ELF-1 (cell line): Measurements from ENCODE around the gene CDH13.

Experiments used
- DNase-seq: peaks from one replicate; pipeline ENCODE4 v3.0.0-alpha.2; 2016; ENCODE audit warnings: low read depth, low spot score

Gene CDH13

DNA sequence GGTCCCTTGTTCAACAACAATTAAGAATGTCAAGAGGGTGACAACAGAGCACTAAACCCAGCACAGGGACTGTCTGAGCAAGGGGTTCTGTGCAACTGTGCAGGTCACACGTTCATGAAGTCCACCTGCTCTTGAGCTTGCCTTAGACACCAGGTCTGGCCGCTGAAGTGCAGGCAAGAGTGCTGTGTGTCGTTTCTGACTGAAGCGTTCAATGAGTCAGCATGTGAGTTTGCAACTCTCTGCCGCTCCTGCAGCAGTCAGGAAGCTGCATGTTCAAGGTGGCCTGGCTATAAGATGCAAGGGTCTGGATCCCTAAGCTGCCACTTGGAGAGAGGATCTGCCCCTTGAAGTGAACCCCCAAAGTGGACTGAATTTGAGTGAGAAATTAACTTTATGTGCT lies 848.3 kb downstream of the CDH13 start:
- no peak for DNase-seq

DNA sequence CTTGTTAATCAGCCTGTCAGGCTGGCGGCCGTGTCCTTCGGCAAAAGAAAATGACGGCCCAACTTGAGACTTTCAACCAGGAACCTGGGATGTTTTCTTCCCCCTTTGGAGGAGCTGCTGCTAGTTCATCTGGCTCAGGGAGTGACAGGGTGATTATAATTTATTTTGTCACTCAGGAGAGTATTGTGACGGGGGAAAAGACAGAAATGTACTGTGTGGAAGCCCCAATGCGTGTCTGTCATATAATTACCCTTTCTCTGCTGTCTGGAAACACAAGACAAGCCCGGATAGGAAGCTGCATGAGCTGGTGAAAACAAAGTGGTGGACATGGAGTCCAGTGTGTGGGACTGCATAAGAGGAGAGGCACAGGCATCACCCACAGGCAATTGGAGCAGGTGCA lies 854.8 kb downstream of the CDH13 start:
- no peak for DNase-seq

DNA sequence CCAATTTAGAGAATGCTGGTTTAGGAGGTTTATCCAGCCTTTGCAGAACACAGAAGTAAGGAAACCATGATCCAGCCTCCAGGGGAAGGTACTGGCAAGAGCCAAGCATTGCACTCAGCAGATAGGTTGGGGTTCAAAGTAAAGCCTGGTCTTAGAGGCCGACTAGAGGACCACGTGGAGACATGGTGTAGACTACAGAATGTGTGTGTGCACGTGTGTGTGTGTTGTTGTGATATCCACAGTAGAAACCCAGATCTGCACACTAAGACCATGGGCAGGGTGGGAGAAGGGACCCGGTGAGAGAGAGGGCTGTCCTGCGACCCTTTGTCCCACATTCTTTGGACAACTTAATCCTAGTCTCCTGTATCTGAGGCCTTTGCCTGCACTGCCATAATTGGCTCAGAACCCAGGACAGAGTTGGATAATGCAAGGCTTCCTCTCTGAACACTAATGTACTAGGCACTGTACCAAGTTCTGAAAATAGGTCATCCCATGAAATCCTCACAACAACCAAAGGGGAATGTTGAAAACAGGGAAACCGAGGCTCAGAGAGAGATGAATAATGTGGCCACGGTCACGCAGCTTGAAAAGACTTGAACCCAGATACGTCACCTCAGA lies 855.9 kb downstream of the CDH13 start:
- no peak for DNase-seq

DNA sequence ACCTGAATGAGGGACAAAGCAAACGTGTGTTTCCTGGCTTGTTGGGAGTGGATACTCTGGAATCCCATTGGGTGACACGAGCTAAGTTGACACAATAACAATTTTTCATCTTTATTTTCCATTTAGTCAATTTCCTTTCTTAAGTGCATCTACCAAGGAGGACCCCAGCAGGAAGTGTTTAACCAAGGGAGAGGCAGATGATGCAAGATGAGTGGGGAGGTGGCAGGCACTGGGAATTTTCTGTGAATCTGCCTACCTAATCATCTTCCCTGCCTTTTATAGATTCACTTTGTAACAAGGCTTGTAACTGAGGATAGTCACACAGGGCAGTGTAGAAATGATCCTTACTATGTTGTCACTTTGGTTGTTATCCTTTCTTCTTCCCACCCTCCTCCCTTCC lies 863.3 kb downstream of the CDH13 start:
- no peak for DNase-seq

DNA sequence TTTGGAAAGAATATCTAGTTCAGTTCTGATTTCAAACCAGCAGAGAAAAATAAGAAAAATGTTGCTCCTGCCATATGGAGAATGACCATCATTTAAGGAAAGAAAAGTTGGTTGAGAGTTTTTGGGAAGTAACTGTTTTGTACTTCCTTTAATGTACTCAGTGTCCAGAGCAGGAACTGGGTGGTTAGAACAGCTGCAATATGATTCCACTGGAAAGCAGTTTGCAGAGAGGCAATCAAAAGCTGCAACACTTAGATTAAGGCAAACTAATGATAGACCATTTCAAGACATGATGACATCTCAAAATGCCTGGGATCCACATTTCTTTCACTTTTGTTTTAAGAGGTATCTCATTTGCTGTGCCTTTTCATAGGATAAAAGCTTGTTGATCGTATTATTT lies 867.7 kb downstream of the CDH13 start:
- DNase-seq: no peak

DNA sequence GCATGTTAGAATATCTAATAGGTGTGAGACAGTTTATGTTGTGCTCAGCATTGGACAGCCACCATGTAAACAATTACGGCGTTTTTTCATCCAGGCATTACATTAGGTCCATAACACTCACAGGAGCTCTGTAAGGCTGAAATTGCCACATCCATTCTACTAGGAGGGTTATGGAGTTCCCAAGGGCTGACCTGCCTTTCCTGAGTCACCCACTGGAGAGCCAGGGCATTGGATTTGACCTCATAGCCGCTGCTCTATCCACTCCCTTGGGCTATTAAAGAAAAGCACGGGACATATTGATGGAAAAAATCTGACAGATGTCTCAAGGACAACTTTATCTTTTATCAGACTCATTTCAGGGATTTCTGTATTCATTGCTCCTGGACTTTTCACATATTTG lies 874.7 kb downstream of the CDH13 start:
- no peak for DNase-seq

DNA sequence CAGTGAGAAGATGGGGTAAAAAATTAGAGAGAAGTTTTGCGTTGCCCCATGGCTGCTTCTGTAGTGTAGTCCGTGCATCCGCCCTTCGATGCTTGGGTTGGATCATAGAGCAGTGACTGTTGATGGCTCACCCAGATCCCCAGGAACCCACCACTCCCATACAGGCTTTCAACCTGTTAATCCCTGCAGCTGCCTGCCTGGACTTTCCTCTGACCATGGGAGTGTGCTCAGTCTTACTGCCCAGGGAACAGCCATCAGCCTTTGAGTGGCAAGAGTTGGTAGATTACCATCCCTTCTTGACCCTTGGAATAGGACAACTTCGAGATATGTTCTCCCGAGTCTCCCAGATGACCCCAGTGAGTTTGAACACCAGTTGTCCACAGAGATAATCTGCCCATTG lies 881.5 kb downstream of the CDH13 start:
- DNase-seq: no peak

DNA sequence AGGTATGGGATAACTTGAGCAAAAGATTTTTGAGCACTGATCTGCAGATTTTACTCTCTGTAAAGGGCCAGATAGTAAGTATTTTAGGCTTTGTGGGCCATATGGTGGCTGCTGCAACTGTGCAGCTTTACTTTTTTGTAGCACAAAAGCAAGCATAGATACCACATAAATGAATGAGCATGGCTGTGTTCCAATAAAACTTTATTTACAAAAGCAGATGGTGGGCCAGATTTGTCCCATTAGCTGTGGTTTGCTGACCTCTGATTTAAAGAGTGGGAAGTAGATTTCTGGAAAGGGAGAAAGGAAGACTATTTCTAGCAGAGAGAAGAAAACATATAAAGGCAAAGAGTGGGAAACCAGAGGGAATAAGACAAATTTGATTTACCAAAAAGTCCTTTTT lies 882.5 kb downstream of the CDH13 start:
- DNase-seq: no peak

DNA sequence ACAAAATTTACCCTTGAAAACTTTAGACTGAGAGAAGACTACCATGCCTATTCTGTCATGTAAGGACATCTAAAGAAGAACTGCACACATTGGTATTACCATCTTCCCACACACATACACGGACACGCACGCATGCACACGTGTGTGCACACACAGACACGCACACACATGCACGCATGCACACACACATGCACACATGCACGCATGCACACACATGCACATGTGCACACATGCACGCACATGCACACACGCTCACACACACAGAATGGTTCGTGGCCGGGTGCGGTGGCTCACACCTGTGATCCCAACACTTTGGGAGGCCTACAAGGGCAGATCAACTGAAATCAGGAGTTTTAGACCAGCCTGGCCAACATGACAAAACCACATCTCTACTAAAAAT lies 884.1 kb downstream of the CDH13 start:
- DNase-seq: no peak

DNA sequence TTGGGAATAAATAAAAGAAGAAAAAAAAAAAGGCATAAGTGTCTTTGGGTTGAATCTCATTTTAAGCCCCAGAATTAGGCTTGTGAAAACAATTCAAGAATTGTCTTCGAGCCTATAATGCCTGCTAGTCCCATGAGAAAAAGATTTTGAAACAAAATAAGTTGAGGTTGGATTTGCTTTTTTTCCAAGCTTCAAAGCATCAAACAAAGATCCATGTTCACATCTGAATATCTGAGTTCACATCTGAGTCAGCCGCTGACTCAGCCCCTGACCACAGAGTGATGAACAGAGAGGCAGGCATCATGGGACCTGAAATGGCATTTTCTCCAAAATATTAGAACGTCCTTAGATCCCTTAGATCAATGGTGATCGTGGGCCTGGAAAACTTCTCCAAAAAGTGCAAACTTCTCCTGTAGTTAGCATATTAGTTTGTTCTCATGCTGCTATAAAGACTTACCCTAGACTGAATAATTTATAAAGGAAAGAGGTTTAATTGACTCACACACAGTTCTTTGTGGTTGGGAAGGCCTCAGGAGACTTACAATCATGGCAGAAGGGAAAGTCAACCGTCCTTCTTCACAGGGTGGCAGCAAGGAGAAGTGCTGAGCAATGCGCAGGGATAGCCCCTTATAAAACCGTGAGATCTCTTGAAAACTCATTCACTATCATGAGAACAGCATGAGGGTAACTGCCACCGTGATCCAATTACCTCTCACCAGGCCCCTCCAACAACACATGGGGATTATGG lies 886.4 kb downstream of the CDH13 start:
- DNase-seq: no peak

DNA sequence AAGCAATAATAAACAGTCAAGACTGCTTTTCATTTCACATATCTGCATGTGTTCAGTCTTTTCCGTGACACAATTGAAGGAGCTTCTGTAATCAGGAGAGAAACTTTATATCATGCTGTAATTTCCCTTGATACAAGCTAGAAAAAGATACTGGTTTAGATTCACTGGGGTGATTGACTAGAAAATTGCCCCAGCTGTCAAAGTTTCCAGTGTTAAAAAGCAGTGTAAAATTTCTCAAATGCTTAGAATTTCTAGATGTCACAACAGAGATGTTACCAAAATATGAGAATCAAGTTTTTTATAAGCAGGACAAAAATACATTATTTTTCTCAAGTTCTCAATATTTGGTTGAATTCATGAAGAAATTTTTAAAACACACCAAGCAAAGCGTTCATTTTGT lies 888.6 kb downstream of the CDH13 start:
- DNase-seq: no peak

DNA sequence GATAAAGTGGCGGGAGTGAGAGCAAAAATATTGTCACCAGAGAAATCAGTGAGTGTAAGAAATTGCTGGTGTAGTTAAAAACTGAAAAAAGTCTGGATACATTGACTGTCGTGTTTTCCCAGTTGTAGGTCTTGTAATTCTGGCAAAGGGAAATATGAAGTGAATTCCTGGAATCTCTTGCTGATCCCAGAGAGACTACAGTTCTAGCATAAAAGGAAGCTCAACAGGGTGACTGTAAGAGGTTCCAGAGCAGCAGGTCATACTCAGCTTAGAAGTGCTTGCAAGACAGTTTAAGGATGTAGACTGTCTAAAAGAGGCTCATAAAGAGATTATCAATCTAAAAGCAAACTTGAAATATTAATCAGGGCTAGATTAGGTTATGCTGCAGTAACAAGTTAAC lies 890.2 kb downstream of the CDH13 start:
- DNase-seq: no peak

DNA sequence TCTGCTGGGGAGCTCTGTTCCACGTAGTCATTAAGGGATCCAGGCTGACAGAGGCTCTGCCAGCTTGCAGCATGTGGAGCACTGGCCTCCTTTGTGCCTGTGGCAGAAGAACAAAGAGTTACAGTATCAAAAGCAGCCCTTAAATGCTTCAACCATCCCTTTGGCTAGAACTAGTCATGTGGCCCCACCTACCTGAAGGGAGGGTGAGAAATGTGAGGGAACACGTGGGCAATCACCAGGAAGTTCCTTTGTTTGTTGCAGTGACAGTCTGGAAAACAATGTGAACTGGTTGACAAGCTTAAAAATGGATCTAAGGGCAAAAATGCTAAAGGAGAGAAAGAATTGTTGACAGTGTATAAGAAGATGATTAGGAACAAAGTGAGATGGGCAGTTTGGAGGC lies 890.6 kb downstream of the CDH13 start:
- DNase-seq: no peak

DNA sequence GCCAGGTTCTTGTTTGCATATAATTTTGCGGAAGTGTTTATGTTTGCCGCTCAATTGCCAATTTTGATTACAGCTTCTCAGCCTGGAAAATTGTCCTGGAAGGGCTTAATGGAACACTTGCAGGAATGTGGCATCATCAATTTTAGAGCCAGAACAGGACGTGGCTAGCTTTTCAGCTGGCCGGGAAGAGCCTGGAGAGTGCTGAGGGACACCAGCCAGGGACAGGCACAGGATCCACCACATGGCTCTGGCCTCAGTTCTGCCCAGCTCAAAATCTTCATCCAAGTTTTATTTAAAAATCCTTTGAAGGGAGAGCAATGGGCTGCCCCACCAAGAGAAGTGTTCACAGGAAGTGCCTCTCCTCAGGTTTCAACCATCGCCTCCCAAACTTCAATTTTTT lies 893.8 kb downstream of the CDH13 start:
- no peak for DNase-seq

DNA sequence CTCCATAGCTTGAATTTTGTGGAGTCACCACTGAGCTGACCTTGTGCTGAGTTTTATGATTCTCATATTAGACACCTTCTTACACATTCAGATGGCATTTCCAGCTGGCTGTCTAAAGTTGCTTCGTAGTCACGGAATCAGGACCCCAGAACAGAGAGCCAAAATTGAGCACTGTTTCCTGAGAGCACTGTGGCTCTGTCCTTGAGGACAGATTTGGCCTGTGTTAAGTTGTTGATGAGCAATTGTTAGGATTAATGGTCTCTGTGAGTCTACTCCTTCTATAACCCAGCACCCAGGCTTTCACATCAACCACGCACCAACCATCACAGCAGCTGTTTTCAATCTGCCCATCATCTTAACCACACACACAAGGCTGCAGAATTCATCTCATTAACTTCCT lies 903.5 kb downstream of the CDH13 start:
- no peak for DNase-seq

DNA sequence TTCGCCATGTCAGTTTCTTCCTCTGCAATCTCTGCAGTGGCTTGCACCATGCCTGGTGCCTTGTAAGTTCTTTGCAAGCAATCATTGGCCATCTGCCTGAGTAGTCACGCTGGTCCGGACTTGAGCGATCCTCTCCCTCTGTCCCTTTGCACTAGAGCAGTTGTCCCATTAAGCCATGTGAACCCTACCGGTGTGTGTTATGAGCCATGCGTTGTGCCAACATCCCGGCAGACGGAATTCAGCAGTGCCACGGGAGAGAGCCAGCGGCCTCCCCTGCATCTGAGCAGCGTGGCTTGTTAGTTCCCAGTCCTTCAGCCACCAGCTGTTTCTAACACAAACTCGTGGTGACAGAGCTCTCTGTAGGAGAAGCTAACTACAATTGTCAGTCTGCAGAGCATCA lies 905.9 kb downstream of the CDH13 start:
- DNase-seq: no peak

DNA sequence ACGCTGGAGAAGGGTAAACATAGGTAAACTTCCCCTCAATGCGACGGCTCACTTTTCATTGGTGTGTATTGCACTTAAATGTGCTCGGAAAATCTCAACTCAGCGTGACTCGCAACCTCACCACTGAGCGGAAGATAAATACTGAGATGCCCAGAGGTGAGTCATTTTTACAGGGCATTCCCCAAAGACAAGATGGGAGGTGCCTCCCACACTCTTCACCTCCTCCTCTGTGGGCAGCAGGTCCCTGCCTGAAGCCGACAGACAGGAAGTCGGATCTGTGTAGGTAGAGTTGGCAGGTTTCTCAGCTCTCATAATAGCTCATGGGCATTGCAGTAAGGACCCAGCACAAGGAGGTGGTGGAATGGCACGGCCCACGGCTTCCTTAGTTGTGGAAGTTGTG lies 906.4 kb downstream of the CDH13 start:
- no peak for DNase-seq

DNA sequence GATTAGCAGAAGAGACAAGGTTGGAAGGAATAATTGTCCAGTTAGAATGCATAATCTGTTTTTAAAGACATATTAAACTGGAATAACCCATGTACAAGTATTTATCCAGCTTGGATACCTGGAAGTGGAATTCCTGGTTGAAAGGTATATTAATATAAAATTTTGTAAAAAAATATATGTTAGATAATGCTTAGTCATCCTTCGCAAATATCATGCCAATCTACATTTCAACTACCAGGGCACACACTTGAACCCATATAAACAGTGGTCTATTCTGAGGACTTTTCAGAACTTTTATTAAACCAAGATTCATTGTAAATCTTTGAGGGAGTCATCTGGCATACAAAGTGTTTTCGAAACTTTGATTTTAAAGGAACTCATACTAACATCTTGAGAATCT lies 911.9 kb downstream of the CDH13 start:
- no peak for DNase-seq

DNA sequence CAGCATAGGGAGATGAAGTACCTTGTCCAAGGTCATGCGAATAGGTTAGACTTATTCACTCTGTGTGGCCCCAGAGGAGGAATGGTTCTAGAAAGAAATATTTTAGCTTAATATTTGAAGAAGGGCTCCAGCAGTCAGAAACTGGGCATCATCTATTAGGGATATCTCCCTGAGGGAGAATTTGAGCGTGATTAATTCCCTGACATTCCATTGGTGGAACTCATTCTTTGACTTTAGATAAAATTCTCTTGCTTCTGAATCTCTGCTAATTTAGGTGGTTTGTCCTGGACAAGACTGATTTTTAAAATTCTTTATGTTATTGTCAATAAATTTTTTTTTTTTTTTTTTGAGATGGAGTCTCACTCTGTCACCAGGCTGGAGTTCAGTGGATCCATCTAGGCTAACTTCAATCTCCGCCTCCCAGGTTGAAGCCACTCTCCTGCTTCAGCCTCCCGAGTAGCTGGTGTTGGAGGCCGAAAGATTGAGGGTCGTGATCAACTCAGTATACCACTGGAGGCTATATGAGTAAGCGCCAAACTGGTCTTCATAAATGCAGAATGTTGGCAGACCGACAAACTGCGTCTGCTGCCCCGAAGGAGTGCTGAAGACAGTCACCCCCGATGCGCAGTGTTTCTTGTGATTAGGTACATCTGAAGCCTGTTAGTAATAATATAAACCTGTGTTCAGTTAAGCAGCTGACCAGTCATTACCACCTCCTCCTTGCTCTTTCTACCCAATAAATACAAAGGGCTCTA lies 913.1 kb downstream of the CDH13 start:
- no peak for DNase-seq

DNA sequence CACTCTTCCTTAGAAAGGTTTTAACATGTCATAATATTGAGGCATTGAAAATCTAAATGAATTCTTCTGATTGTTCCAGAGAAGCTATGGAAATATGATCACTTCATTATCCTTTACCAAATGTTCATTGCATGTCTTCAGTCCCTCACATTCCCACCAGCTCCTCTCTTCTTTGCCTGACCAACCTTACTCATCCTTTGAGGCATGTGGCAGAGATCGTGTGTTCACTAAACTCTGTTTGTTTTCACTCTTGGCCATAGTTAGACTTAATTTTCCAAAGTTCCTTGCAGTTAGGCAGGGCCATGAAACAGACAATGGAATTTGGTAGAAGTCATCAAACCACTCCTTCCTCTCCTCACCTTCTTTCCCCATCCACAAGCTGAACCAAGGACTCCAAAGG lies 914.5 kb downstream of the CDH13 start:
- no peak for DNase-seq

DNA sequence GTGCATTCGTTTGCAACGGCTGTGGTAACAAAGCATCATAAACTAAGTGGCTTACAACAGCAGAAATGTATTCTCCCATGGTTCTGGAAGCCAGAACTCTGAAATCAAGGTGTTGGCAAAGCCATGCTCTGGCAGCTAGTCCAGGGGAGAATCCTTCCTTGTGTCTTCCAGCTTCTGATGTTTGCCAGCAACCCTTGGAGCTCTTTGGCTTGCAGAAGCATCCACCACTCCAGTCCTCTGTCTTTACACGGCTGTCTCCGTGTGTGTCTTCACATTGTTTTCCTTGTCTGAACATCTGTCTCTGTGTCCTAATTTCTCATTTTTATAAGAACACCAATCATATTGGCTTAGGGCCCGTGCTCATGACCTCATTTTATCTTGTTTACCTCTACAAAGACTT lies 915.7 kb downstream of the CDH13 start:
- no peak for DNase-seq

DNA sequence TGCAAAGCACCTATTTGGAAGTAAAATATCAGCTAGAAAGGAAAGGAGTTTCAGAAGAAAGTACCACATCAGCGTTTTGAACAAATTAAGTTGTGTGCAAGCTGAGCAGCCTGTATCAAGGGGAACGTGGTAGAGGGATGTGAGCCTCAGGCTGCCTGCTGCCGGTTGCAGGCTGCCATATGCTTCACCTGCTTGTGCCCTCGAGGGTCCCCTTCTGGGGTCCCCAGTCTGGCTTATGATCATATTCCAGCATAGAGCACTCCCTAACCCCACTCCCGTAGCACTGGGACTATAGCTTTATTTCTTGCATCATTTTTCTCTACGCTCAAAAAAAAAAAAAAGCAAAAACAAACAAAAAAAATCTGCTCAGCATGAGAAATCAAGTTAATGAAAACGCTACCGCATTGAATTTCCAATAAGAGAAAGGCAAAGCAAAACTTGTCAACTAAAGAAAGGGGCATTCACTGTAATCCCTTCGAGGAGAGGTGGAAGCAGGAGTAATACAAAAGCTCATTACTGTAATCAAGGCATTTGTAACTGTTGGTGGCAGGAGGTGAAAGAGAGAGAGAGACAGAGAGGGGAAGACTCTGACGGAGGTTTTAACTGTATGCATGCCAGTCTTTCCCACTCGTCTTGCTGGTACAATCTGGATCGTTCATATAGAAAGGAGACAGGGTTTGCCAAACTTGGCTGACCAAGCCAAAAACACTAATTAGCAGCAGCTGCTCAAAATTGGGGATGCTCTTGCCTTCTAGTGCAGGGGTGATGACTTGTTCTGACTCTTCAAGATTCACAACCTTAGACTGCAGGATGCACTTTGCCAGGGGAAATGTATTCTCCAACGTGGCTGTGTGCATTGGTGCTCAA lies 922.8 kb downstream of the CDH13 start:
- DNase-seq: no peak
